ENCODE results near the gene ARHGAP27. TPM values are rescaled to one million over a fixed set of nuclear protein-coding genes. Genes with fewer than 3 reads are reported as not detected.
A peak's percentile ranks its signal among the peaks of the same experiment; 100 is the strongest.

The ARHGAP27 gene
- total and polyA plus RNA-seq, 2 of the 13 experiments (the other 11 are each of a cell fraction or from before 2014, with no cell fraction given), result 15.5 to 18.9 TPM

DNA sequence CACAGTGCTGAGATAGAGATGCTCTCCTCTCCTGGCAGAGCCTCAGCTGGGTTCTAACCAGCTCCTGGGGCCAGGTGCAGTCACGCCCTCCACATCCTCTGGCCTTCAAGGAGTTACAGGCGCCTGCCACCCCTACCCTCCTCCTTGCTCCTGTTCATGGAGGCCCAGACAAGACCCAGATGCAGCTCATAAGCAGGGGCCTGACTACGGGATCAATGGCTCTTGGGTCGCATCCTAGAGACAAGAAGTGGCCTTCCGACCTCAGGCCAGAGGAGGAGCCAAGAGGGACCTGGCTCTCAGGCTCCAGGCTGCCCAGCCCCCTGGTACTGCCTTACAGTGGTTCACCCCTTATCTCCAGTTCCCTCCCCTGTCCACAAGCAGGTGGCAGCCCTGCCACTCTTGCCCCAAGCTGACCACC, 23.0 kb downstream of the ARHGAP27 start:
- no peak overlapping the region for H2AFZ ChIP-seq (ENCODE audit: low read length)
- BruUV-seq (replicated peaks), result no TSS peak
- no peak for ATAC-seq
- no peaks in the 10 kb centered on the region for H3K79me2 ChIP-seq (ENCODE audit: insufficient read depth, low read length)
- no peak overlapping the region for H3K4me3 ChIP-seq (replicated peaks in 1 of 3; ENCODE audit: insufficient read depth in 1 of 3, low read depth in 2 of 3, low read length in 3 of 3)
- intact Hi-C loops (cut with micrococcal nuclease; ENCODE audit: unreplicated experiment) (no loop called here), in situ Hi-C loops (cut with HindIII; ENCODE audit: extremely low pct_ligation_motif_present, low pct_unique_long_range_greater_than_20kb) (no loop called here)
- no peak for DNase-seq (ENCODE audit: low spot score)
- peaks cover 2 to 11% of the 10 kb centered on the region in 2 experiments; a peak in 4 of 5 replicates for H3K36me3 ChIP-seq (replicated peaks in 1 of 2; ENCODE audit: control insufficient read depth in 1 of 2, insufficient read depth in 2 of 2, low read length in 2 of 2)
- H4K20me1 ChIP-seq (ENCODE audit: insufficient read depth, low read length), result no peaks in the 10 kb centered on the region
- WGBS (ENCODE audit: low lambda C conversion rate), result 94% methylated on average over 4 of the region's 5 CpGs
- FAIRE-seq, result no peak
- peaks cover 73% of the 10 kb centered on the region for H3K4me1 ChIP-seq (ENCODE audit: insufficient read depth, low read length)
- 0 out of 2 replicates have a peak, but pooled peaks have one; percentile 3 for TF ChIP-seq ZFX (CRISPR knock-in tag; IDR thresholded peaks at IDR 0.05; ENCODE audit: low read depth)
- TF ChIP-seq NRL (CRISPR knock-in tag; IDR thresholded peaks at IDR 0.05; ENCODE audit: borderline replicate concordance), result 0 out of 2 replicates have a peak, but pooled peaks have one; percentile 44
- TF ChIP-seq KDM6A (CRISPR knock-in tag; IDR thresholded peaks at IDR 0.05; ENCODE audit: low read depth), result no peak
- TF ChIP-seq RBM39 (IDR thresholded peaks at IDR 0.05; ENCODE audit: low read depth, low read length, poor library complexity, severe bottlenecking), result no peak
- no peak for TF ChIP-seq TBX2 (CRISPR knock-in tag; IDR thresholded peaks at IDR 0.05; ENCODE audit: borderline replicate concordance)
- TF ChIP-seq AGO1 (IDR thresholded peaks at IDR 0.05; ENCODE audit: low read depth, low read length, poor library complexity, severe bottlenecking), result no peak
- TF ChIP-seq GTF3A (CRISPR knock-in tag; conservative IDR thresholded peaks at IDR 0.05), result no peak
- no peak for TF ChIP-seq TGIF2 (CRISPR knock-in tag; IDR thresholded peaks at IDR 0.05)
- no peak overlapping the region for H3K27ac ChIP-seq (ENCODE audit: extremely low read length, insufficient read depth, low read length)
- POLR2A ChIA-PET, result interaction anchor here (1.0 to 4.0 kb wide), 2 partner anchors 12 to 17 kb away, joined by 3 to 79 read pairs; no protein-coding TSS in a partner anchor
- no peak overlapping the region for H3K4me2 ChIP-seq (ENCODE audit: low read depth, low read length)
- no peaks in the 10 kb centered on the region for H3K27me3 ChIP-seq (ENCODE audit: control insufficient read depth in 1 of 2, insufficient read depth in 2 of 2, low read length in 2 of 2)
- H3K9me3 ChIP-seq (ENCODE audit: low read length), result no peaks in the 10 kb centered on the region
- CTCF ChIA-PET (ENCODE audit: low intra/inter-chr PET ratio, low total read pairs), result no interaction called here
- no peak overlapping the region for H3K9ac ChIP-seq (ENCODE audit: insufficient read depth, low read depth, low read length)

Data from HepG2 (cell line).